ENCODE results near the gene PPP6R3.
"Not testable (repeated sequence)": the region's sequence is repeated elsewhere in the genome, so short reads cannot be mapped to it uniquely, and the experiment has no call there.

Gene PPP6R3

DNA sequence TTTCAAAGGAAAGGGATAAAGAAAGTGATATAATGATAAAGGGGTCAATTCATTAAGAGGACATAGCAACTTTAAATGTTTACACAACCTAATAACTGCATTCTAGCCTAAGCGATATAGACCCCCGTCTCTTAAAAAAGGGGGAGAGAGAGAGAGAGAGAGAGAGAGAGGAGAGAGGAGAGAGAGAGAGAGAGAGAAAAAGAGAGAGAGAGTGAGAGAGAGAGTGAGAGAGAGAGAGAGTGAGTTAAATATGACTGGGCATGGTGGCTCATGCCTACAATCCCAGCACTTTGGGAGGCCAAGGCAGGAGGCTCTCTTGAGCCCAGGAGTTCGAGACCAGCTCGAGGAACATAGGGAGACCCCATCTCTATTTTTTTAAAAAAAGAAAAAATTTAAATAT lies 133.6 kb downstream of the PPP6R3 start:
- H3K27ac Mint-ChIP-seq: peak overlapping the region; percentile 44
- H3K36me3 Mint-ChIP-seq: peaks cover 52 to 69% of the 10 kb centered on the region in 2 donors
- no peaks in the 10 kb centered on the region for H3K27me3 Mint-ChIP-seq
- H3K4me3 Mint-ChIP-seq: no peak overlapping the region
- peaks cover 0 to 3% of the 10 kb centered on the region in 2 donors for H3K4me1 Mint-ChIP-seq
- no peaks in the 10 kb centered on the region for H3K9me3 Mint-ChIP-seq
- no peak for ATAC-seq (replicated peaks)
- no peak for DNase-seq

- peaks cover 51 to 66% of the 10 kb centered on the region in 2 donors for H3K36me3 Mint-ChIP-seq
Observed at GRCh38 chr11:68596231-68596630, 135.7 kb downstream of the PPP6R3 start.

GRCh38 chr11:68598816-68599653 lies 138.5 kb downstream of the PPP6R3 start:
- Mint-ChIP-seq H3K27me3 (no peaks in the 10 kb centered on the region), H3K4me3 (no peak overlapping the region), H3K27ac (peak overlapping the region; percentile 42), H3K4me1 (peaks cover 0 to 3% of the 10 kb centered on the region in 2 donors), H3K36me3 (peaks cover 50 to 73% of the 10 kb centered on the region in 2 donors), H3K9me3 (no peaks in the 10 kb centered on the region)
- DNase-seq (no peak), ATAC-seq (replicated peaks) (no peak)

More at GRCh38 chr11:68596231-68596630, 135.7 kb downstream of the PPP6R3 start:
- peak overlapping the region; percentile 70 for H3K27ac Mint-ChIP-seq
- H3K9me3 Mint-ChIP-seq: no peaks in the 10 kb centered on the region
- ATAC-seq (replicated peaks) (no peak), DNase-seq (no peak)
- no peaks in the 10 kb centered on the region for H3K27me3 Mint-ChIP-seq
- H3K4me3 Mint-ChIP-seq: no peak overlapping the region
- H3K4me1 Mint-ChIP-seq: peaks cover 0 to 3% of the 10 kb centered on the region in 2 donors

- H3K27ac Mint-ChIP-seq: no peak overlapping the region
- DNase-seq (no peak), ATAC-seq (replicated peaks) (no peak)
- H3K4me1 Mint-ChIP-seq: peaks cover 2 to 3% of the 10 kb centered on the region in 2 donors
- H3K36me3 Mint-ChIP-seq: peaks cover 54 to 77% of the 10 kb centered on the region in 2 donors
- no peaks in the 10 kb centered on the region for H3K27me3 Mint-ChIP-seq
- no peak overlapping the region for H3K4me3 Mint-ChIP-seq
- H3K9me3 Mint-ChIP-seq: no peaks in the 10 kb centered on the region
Observed at GRCh38 chr11:68601147-68601546, 140.6 kb downstream of the PPP6R3 start.

DNA sequence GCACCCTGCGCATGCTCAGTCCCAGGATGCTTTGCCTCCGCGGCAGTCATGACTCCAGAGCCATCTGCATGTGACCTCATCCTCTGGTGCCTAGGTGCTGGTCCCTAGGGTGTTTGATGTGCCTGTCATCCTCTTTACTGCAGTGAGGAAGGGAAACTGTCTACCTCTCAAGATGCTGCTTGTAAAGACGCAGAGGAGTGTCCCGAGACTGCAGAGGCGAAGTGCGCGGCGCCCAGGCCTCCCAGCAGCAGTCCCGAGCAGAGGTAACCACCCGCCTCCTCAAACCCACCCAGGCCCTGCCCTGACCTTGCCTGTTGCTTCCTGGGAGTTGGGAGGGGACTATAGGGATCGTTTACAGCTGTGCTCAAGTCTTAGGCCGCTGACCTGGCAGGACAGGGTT lies 149.2 kb downstream of the PPP6R3 start:
- Mint-ChIP-seq H3K36me3 (peaks cover 38 to 81% of the 10 kb centered on the region in 2 donors), H3K4me1 (peaks cover 2 to 5% of the 10 kb centered on the region in 2 donors), H3K27ac (peak overlapping the region; percentile 42), H3K27me3 (no peaks in the 10 kb centered on the region), H3K4me3 (peak overlapping the region in 1 of 2 donors; percentile 47), H3K9me3 (no peaks in the 10 kb centered on the region)
- DNase-seq: no peak
- no peak for ATAC-seq (replicated peaks)

DNA sequence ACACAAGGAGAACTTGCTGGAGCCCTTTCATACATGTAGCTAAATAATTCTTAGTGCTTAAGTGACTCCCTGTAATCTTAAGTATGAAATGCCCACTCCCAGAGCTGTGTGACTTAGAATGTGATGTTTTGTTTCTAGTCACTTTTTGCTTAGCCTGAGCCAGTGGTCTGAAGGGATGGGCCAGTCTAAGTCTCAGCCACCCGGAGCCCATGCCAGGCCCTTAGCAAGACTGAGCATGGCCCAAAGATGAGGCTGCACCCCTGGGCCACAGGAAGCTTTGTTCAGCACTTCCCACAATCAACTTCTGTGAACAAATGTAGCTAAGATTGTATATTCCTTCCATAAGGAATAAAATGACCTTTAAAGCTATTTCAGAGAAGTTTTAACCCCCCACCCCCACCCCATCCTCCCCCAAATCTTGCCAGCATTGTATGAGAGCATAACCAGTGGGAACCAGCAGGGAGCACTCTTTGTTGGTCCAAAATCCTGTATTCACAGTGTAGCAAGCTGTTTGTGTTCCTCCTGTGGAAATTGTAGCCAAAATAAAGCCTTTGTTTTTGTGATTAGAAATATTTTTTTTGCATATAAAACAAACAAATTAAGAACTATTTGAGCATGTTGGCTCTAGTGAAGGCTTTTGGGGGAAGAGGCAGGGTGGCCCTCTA lies 150.0 kb downstream of the PPP6R3 start:
- H3K4me3 Mint-ChIP-seq: no peak overlapping the region
- DNase-seq (no peak), ATAC-seq (replicated peaks) (no peak)
- H3K27ac Mint-ChIP-seq: no peak overlapping the region
- no peaks in the 10 kb centered on the region for H3K9me3 Mint-ChIP-seq
- no peaks in the 10 kb centered on the region for H3K27me3 Mint-ChIP-seq
- peaks cover 42 to 81% of the 10 kb centered on the region in 2 donors for H3K36me3 Mint-ChIP-seq
- peaks cover 2 to 5% of the 10 kb centered on the region in 2 donors for H3K4me1 Mint-ChIP-seq

DNA sequence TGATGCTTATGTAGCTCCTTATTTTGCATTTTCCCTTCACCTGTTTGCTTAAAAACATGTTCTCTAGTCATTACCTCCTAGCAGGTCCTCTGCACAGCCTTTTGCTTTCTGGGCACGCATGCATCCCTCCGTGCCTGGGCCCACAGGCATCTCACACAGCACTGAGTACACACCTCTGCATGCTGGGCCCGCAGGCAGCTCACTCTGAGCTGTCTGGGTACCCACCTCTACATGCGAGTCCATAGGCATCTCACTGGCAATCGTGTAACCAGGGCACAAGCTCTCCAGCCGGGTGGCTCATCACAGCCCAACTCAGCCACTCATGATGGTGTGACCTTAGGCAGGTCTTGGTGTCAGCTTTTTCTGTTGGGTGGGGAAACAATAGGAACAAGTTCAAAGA lies 155.1 kb downstream of the PPP6R3 start:
- ATAC-seq (replicated peaks) (no peak), DNase-seq (no peak)
- Mint-ChIP-seq H3K27me3 (no peaks in the 10 kb centered on the region), H3K4me3 (no peak overlapping the region), H3K4me1 (no peaks in the 10 kb centered on the region), H3K27ac (no peak overlapping the region), H3K9me3 (peaks cover 0 to 2% of the 10 kb centered on the region in 2 donors), H3K36me3 (peaks cover 35 to 54% of the 10 kb centered on the region in 2 donors)

DNA sequence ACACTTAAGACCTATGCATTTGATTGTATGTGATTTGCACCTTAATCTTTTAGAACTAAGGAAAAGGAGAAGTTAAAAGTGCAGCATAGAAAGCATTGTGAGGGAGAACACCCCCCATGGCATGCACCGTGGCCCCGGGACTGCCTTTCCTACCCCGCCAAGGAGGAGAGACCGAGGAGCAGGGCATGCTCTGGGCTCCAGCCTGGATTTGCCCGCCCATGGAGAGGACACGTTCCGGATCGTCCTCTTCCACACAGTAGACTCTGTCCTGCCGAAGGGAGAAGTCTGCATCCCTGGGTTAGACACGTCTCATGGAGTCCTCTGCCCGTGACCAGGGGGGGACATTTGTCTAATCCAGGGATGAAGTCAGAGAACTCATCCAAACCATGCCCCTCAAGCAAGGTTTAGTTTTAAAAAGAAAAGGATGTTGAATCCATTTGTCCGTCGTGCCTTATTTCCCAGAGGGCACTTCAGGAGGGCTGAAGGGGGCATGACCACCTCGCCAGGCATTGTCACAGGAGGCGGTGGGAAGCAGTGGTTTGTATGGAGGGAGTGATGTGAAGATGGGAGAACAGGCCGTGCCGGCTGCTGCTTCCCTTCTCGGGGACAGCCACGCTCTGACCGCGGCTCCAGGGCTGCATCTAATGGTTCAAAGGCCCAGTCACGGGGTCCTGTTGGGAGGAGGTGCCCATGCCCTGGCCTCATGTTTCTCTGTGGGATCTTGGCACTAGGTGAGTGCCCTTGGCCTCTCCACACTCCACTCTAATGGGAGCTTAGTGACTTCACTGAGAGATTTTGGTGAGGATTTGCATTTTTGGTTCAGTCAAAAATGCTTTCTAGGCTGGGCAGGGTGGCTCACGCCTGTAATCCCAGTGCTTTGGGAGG lies 157.6 kb downstream of the PPP6R3 start:
- Mint-ChIP-seq H3K27me3 (peaks cover 0 to 4% of the 10 kb centered on the region in 2 donors), H3K27ac (peak overlapping the region; percentile 2), H3K4me1 (no peaks in the 10 kb centered on the region), H3K4me3 (no peak overlapping the region), H3K9me3 (peaks cover 0 to 2% of the 10 kb centered on the region in 2 donors), H3K36me3 (peaks cover 20 to 31% of the 10 kb centered on the region in 2 donors)
- DNase-seq (no peak), ATAC-seq (replicated peaks) (no peak)

- no peaks in the 10 kb centered on the region for H3K9me3 Mint-ChIP-seq
Observed at GRCh38 chr11:68621826-68622225, 161.3 kb downstream of the PPP6R3 start.

DNA sequence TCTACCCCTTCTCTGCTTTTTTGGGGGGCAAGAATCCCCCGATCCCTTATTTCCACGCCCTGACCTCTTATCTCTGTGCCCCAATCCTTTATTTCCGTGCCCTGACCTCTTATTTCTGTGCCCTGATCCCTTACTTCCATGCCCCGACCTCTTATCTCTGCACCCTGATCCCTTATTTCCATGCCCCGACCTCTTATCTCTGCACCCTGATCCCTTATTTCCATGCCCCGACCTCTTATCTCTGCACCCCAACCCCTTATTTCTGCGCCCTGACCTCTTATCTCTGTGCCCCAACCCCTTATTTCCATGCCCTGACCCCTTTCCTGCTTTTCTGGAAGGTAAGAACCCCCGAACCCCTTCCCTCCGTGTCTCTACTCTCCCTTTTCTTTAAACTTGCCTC lies 163.2 kb downstream of the PPP6R3 start:
- H3K9me3 Mint-ChIP-seq; ATAC-seq (replicated peaks); DNase-seq; H3K27ac Mint-ChIP-seq; H3K4me1 Mint-ChIP-seq; H3K36me3 Mint-ChIP-seq; H3K4me3 Mint-ChIP-seq: not testable (repeated sequence)
- peaks cover 10 to 19% of the 10 kb centered on the region in 2 donors for H3K27me3 Mint-ChIP-seq

More at GRCh38 chr11:68621826-68622225, 161.3 kb downstream of the PPP6R3 start:
- peaks cover 10 to 19% of the 10 kb centered on the region in 2 donors for H3K27me3 Mint-ChIP-seq
- H3K4me1 Mint-ChIP-seq: no peaks in the 10 kb centered on the region
- no peak overlapping the region for H3K27ac Mint-ChIP-seq
- ATAC-seq (replicated peaks) (no peak), DNase-seq (no peak)
- no peak overlapping the region for H3K4me3 Mint-ChIP-seq
- H3K36me3 Mint-ChIP-seq: peaks cover 0 to 1% of the 10 kb centered on the region in 2 donors

GRCh38 chr11:68625069-68625468 lies 164.5 kb downstream of the PPP6R3 start:
- not testable (repeated sequence) for ATAC-seq (replicated peaks); DNase-seq; H3K36me3 Mint-ChIP-seq; H3K4me3 Mint-ChIP-seq; H3K27ac Mint-ChIP-seq; H3K9me3 Mint-ChIP-seq; H3K4me1 Mint-ChIP-seq
- peaks cover 10 to 19% of the 10 kb centered on the region in 2 donors for H3K27me3 Mint-ChIP-seq

DNA sequence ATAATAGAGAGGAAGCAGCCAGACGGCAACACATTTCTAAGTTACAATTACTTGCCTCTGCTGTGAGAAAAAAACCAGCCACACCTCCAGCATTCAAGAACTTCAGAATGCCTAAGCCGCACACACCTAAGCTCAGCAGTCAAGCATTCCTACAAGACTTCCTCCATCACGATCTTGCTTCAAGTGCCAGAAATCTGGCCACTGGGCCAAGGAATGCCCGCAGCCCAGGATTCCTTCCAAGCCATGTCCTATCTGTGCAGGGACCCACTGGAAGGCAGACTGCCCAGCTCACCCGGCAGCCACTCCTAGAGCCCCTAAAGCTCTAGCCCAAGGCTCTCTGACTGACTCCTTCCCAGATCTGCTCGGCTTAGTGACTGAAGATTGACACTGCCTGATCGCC lies 165.7 kb downstream of the PPP6R3 start:
- not testable (repeated sequence) for H3K4me1 Mint-ChIP-seq; H3K27ac Mint-ChIP-seq; DNase-seq; ATAC-seq (replicated peaks); H3K4me3 Mint-ChIP-seq; H3K9me3 Mint-ChIP-seq; H3K36me3 Mint-ChIP-seq
- H3K27me3 Mint-ChIP-seq: peaks cover 10 to 19% of the 10 kb centered on the region in 2 donors

- H3K4me1 Mint-ChIP-seq, H3K4me3 Mint-ChIP-seq, H3K9me3 Mint-ChIP-seq: not testable (repeated sequence)
Observed at GRCh38 chr11:68628837-68629236, 168.3 kb downstream of the PPP6R3 start.

GRCh38 chr11:68632375-68632774 lies 171.8 kb downstream of the PPP6R3 start:
- not testable (repeated sequence) for H3K4me1 Mint-ChIP-seq; H3K36me3 Mint-ChIP-seq; H3K9me3 Mint-ChIP-seq; DNase-seq; H3K4me3 Mint-ChIP-seq; ATAC-seq (replicated peaks); H3K27ac Mint-ChIP-seq
- peaks cover 25 to 27% of the 10 kb centered on the region in 2 donors for H3K27me3 Mint-ChIP-seq

More at GRCh38 chr11:68628837-68629236, 168.3 kb downstream of the PPP6R3 start:
- not testable (repeated sequence) for H3K27ac Mint-ChIP-seq; H3K36me3 Mint-ChIP-seq; H3K27me3 Mint-ChIP-seq; DNase-seq; ATAC-seq (replicated peaks)

All from stimulated activated naive B cell treated with anti-CD40 and anti-IgM and Interleukin-4, amounts not matched to agents 10 μg/mL and 1 μg/mL and 100 μg/mL, for 72 hours (primary cell).